ENCODE data around the gene MIEN1.
"Not testable (repeated sequence)": the region's sequence is repeated elsewhere in the genome, so short reads cannot be mapped to it uniquely, and the experiment has no call there.

The MIEN1 gene

GRCh38 chr17:39725923-39726322, 4.4 kb downstream of the MIEN1 start:
- not testable (repeated sequence) for H3K4me3 ChIP-seq (ENCODE audit: low read depth, low read length); H3K79me2 ChIP-seq (ENCODE audit: control insufficient read depth, insufficient read depth, low read length, unreplicated experiment); H3K27ac ChIP-seq (ENCODE audit: low read depth, low read length); H2AFZ ChIP-seq (ENCODE audit: low read length, unreplicated experiment); H3K27me3 ChIP-seq (ENCODE audit: insufficient read depth, low read length); H3K4me1 ChIP-seq (ENCODE audit: control insufficient read depth, insufficient read depth, low read length, unreplicated experiment); H3K36me3 ChIP-seq (ENCODE audit: insufficient read depth, low read length)

DNA sequence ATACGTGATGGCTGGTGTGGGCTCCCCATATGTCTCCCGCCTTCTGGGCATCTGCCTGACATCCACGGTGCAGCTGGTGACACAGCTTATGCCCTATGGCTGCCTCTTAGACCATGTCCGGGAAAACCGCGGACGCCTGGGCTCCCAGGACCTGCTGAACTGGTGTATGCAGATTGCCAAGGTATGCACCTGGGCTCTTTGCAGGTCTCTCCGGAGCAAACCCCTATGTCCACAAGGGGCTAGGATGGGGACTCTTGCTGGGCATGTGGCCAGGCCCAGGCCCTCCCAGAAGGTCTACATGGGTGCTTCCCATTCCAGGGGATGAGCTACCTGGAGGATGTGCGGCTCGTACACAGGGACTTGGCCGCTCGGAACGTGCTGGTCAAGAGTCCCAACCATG, 5.6 kb downstream of the MIEN1 start:
- no peak overlapping the region for H3K4me3 ChIP-seq (ENCODE audit: low read depth, low read length)
- H3K4me1 ChIP-seq (ENCODE audit: control insufficient read depth, insufficient read depth, low read length, unreplicated experiment) = peaks cover 7% of the 10 kb centered on the region
- H3K36me3 ChIP-seq (ENCODE audit: insufficient read depth, low read length) = peaks cover 6% of the 10 kb centered on the region; the same call in 1 of the 2 replicates
- H3K27me3 ChIP-seq (ENCODE audit: insufficient read depth, low read length) = no peaks in the 10 kb centered on the region
- no peak overlapping the region for H2AFZ ChIP-seq (ENCODE audit: low read length, unreplicated experiment)
- H3K27ac ChIP-seq (ENCODE audit: low read depth, low read length) = no peak overlapping the region
- H3K79me2 ChIP-seq (ENCODE audit: control insufficient read depth, insufficient read depth, low read length, unreplicated experiment) = no peaks in the 10 kb centered on the region

GRCh38 chr17:39722965-39723848, 7.1 kb downstream of the MIEN1 start:
- Histone ChIP-seq H3K4me1 (ENCODE audit: control insufficient read depth, insufficient read depth, low read length, unreplicated experiment) (no peaks in the 10 kb centered on the region), H3K27me3 (ENCODE audit: insufficient read depth, low read length) (no peaks in the 10 kb centered on the region), H3K4me3 (ENCODE audit: low read depth, low read length) (no peak overlapping the region), H3K27ac (ENCODE audit: low read depth, low read length) (no peak overlapping the region), H3K36me3 (ENCODE audit: insufficient read depth, low read length) (peaks cover 6% of the 10 kb centered on the region; the same call in 1 of the 2 replicates), H3K79me2 (ENCODE audit: control insufficient read depth, insufficient read depth, low read length, unreplicated experiment) (no peaks in the 10 kb centered on the region), H2AFZ (ENCODE audit: low read length, unreplicated experiment) (no peak overlapping the region)

- Histone ChIP-seq H3K27ac (ENCODE audit: low read depth, low read length) (no peak overlapping the region), H3K36me3 (ENCODE audit: insufficient read depth, low read length) (peaks cover 6% of the 10 kb centered on the region; the same call in 1 of the 2 replicates), H3K79me2 (ENCODE audit: control insufficient read depth, insufficient read depth, low read length, unreplicated experiment) (no peaks in the 10 kb centered on the region)
Observed at GRCh38 chr17:39722104-39722503, 8.2 kb downstream of the MIEN1 start.

DNA sequence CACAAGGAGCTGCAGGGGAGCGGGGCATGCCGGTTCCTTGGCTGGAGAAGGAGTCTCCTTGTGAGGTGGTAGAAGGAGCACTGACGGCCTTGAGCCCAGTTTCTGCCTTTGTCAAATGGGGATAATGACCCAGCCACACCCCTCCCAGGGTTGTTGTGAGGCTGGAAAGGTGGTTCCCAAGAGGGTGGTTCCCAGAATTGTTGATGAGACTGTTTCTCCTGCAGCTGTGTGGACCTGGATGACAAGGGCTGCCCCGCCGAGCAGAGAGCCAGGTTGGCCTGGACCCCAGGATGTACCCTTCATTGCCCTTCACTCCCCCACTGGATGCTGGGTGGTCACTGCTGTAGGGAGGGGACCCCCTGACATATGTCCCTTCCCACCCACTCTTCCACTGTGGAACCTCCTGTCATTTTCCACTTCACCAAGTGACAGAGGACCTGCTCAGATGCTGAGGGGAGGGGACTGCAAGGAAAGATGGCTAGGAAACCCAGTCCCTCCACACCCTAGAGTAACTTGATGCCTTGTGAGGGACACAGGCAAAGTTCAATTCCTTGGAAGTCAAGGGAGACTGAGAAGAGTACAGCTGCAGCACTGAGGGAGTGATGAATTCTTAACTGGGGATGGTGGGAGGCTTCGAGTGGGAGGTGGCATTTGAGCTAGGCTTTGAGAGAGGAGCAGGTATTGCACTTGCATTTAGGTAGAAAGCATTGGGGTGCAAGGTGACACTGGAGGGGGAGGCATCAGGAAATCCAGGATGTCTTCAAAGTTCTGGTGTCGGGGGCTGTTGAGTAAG, 10.6 kb downstream of the MIEN1 start:
- Histone ChIP-seq H3K4me1 (ENCODE audit: control insufficient read depth, insufficient read depth, low read length, unreplicated experiment) (no peaks in the 10 kb centered on the region), H2AFZ (ENCODE audit: low read length, unreplicated experiment) (no peak overlapping the region)

More at GRCh38 chr17:39722104-39722503, 8.2 kb downstream of the MIEN1 start:
- H3K4me3 ChIP-seq (ENCODE audit: low read depth, low read length) = no peak overlapping the region
- no peak overlapping the region for H2AFZ ChIP-seq (ENCODE audit: low read length, unreplicated experiment)
- H3K4me1 ChIP-seq (ENCODE audit: control insufficient read depth, insufficient read depth, low read length, unreplicated experiment) = no peaks in the 10 kb centered on the region
- no peaks in the 10 kb centered on the region for H3K27me3 ChIP-seq (ENCODE audit: insufficient read depth, low read length)

DNA sequence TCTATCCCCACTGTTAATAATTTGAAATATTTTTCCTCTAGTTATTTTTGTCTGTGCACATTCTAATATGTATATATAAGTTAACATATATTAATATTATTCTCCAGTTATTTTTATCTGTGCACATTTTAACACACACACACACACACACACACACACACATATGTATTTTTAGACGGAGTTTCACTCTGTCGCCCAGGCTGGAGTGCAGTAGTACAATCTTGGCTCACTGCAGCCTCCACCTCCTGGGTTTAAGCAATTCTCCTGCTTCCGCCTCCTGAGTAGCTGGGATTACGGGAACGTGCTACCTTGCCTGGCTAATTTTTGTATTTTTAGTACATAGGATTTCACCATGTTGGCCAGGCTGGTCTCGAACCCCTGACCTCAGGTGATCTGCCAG, 12.7 kb downstream of the MIEN1 start:
- peaks cover 2% of the 10 kb centered on the region; the same call in 1 of the 2 replicates for H3K36me3 ChIP-seq (ENCODE audit: insufficient read depth, low read length)
- H3K4me1 ChIP-seq (ENCODE audit: control insufficient read depth, insufficient read depth, low read length, unreplicated experiment) = no peaks in the 10 kb centered on the region
- H3K4me3 ChIP-seq (ENCODE audit: low read depth, low read length) = no peak overlapping the region
- no peak overlapping the region for H2AFZ ChIP-seq (ENCODE audit: low read length, unreplicated experiment)
- H3K79me2 ChIP-seq (ENCODE audit: control insufficient read depth, insufficient read depth, low read length, unreplicated experiment) = no peaks in the 10 kb centered on the region
- no peak overlapping the region for H3K27ac ChIP-seq (ENCODE audit: low read depth, low read length)
- no peaks in the 10 kb centered on the region for H3K27me3 ChIP-seq (ENCODE audit: insufficient read depth, low read length)

More for the DNA sequence above, 10.6 kb downstream of the MIEN1 start:
- no peak overlapping the region for H3K27ac ChIP-seq (ENCODE audit: low read depth, low read length)
- H3K79me2 ChIP-seq (ENCODE audit: control insufficient read depth, insufficient read depth, low read length, unreplicated experiment) = no peaks in the 10 kb centered on the region
- H3K27me3 ChIP-seq (ENCODE audit: insufficient read depth, low read length) = no peaks in the 10 kb centered on the region
- no peak overlapping the region for H3K4me3 ChIP-seq (ENCODE audit: low read depth, low read length)
- H3K36me3 ChIP-seq (ENCODE audit: insufficient read depth, low read length) = peaks cover 3% of the 10 kb centered on the region; the same call in 1 of the 2 replicates

DNA sequence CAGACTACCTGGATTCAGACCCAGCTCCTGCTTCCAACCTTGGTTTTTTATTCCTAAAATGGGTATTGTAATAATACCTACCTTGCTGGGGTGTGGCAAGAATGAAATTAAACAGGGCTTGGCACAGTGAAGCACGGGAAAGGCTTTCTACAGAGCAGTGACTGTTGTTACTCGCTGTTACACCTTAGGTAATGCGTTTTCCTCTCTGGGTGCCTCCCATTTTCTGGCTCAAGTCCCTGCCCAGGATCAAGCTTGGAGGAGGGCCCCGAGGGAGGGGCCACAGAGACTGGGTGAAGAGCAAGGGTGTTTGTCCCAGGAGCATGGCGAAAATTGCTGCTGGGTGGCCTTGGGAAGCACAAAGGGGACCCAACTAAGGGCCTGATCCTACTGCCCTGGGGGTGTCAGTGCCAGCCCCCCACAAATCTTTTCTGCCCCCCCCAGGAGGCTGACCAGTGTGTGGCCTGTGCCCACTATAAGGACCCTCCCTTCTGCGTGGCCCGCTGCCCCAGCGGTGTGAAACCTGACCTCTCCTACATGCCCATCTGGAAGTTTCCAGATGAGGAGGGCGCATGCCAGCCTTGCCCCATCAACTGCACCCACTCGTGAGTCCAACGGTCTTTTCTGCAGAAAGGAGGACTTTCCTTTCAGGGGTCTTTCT, 13.3 kb downstream of the MIEN1 start:
- Histone ChIP-seq H2AFZ (ENCODE audit: low read length, unreplicated experiment) (no peak overlapping the region), H3K79me2 (ENCODE audit: control insufficient read depth, insufficient read depth, low read length, unreplicated experiment) (no peaks in the 10 kb centered on the region), H3K27ac (ENCODE audit: low read depth, low read length) (no peak overlapping the region), H3K36me3 (ENCODE audit: insufficient read depth, low read length) (peaks cover 3% of the 10 kb centered on the region; the same call in 1 of the 2 replicates), H3K4me3 (ENCODE audit: low read depth, low read length) (no peak overlapping the region), H3K4me1 (ENCODE audit: control insufficient read depth, insufficient read depth, low read length, unreplicated experiment) (no peaks in the 10 kb centered on the region), H3K27me3 (ENCODE audit: insufficient read depth, low read length) (no peaks in the 10 kb centered on the region)

DNA sequence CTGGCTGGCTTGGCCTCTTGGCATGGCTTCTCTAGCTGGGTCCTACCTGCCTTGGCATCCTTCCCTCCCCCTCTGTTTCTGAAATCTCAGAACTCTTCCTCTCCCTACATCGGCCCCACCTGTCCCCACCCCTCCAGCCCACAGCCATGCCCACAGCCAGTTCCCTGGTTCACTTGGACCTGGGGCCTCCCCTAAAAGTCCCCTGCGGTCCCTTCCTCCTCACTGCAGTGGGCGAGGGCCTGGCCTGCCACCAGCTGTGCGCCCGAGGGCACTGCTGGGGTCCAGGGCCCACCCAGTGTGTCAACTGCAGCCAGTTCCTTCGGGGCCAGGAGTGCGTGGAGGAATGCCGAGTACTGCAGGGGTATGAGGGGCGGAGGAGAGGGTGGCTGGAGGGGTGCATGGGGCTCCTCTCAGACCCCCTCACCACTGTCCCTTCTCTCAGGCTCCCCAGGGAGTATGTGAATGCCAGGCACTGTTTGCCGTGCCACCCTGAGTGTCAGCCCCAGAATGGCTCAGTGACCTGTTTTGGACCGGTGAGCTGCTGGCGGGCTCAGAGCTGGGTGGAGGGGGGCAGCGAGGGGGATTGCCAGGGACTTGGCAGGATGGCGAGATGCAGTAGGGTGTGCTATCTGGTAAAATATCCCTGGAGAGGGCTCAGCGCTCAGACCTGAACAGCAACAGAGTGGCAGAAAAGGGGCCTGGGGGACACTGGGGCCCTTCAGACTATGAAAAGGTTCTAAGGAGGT, 14.1 kb downstream of the MIEN1 start:
- Histone ChIP-seq H3K27me3 (ENCODE audit: insufficient read depth, low read length) (no peaks in the 10 kb centered on the region), H3K4me3 (ENCODE audit: low read depth, low read length) (no peak overlapping the region), H3K4me1 (ENCODE audit: control insufficient read depth, insufficient read depth, low read length, unreplicated experiment) (no peaks in the 10 kb centered on the region), H3K79me2 (ENCODE audit: control insufficient read depth, insufficient read depth, low read length, unreplicated experiment) (no peaks in the 10 kb centered on the region), H3K27ac (ENCODE audit: low read depth, low read length) (no peak overlapping the region), H2AFZ (ENCODE audit: low read length, unreplicated experiment) (no peak overlapping the region), H3K36me3 (ENCODE audit: insufficient read depth, low read length) (peaks cover 3% of the 10 kb centered on the region; the same call in 1 of the 2 replicates)

GRCh38 chr17:39715375-39716072, 14.8 kb downstream of the MIEN1 start:
- no peak overlapping the region for H2AFZ ChIP-seq (ENCODE audit: low read length, unreplicated experiment)
- no peak overlapping the region for H3K27ac ChIP-seq (ENCODE audit: low read depth, low read length)

More at GRCh38 chr17:39715375-39716072, 14.8 kb downstream of the MIEN1 start:
- no peak overlapping the region for H3K4me3 ChIP-seq (ENCODE audit: low read depth, low read length)
- H3K27me3 ChIP-seq (ENCODE audit: insufficient read depth, low read length) = no peaks in the 10 kb centered on the region
- H3K79me2 ChIP-seq (ENCODE audit: control insufficient read depth, insufficient read depth, low read length, unreplicated experiment) = no peaks in the 10 kb centered on the region
- H3K36me3 ChIP-seq (ENCODE audit: insufficient read depth, low read length) = peaks cover 3% of the 10 kb centered on the region; the same call in 1 of the 2 replicates
- H3K4me1 ChIP-seq (ENCODE audit: control insufficient read depth, insufficient read depth, low read length, unreplicated experiment) = no peaks in the 10 kb centered on the region
